ENCODE data around the gene LRRIQ3. TPM values are rescaled to one million over a fixed set of nuclear protein-coding genes. Genes with fewer than 3 reads are reported as not detected.

The LRRIQ3 gene
- polyA plus RNA-seq, 3 donors: 0.08 to 0.35 TPM; not detected in 1

DNA sequence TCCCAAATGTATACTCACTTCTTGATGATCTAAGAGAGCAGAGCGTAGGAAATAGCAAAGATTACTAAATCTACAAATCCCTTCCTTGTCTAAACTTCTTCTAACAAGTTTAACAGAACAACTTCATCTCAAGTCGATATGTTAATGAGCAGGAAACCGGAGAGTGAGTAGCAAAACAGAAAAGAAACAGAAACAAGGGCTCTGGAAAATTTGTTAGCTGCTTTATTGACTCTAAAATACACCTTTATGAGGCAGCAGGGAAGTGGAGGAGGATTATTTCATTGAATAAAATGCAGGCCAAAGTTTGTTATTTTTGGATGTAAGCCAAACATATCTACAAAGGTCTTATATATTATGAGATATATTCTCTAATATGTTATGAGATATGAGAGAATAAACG is 192.4 kb downstream of the LRRIQ3 start:
- peaks cover 0 to 5% (median 2%) of the 10 kb centered on the region in 7 donors for H3K9me3 Mint-ChIP-seq
- intact Hi-C loops (cut with micrococcal nuclease): no loop called here

DNA sequence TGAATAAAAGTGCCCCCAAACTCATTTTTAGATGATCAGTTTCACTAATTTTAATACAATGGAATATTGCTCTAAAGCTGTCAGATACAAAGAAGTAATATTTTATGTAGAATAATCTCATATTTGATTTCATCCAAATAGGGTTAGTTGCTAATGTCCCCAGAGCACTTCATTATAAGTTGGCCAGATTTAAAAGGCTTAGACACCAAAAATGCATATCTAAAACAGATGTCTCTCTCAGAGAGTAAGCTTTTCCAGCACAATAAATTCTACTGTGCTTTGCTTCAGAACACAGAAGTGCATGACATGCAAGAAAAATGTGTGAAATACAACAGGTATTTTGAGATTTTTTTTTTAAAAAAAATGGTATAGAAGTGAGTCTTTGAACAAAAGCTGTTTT is 194.2 kb downstream of the LRRIQ3 start:
- no peaks in the 10 kb centered on the region for H3K36me3 Mint-ChIP-seq
- Histone ChIP-seq H3K27ac (ENCODE audit: low read depth in 1 of 2, low read length in 2 of 2) (no peak overlapping the region), H3K9ac (ENCODE audit: insufficient read depth, low read length, poor library complexity, severe bottlenecking) (no peak overlapping the region), H3K4me1 (ENCODE audit: control insufficient read depth in 1 of 2, insufficient read depth in 2 of 2, low read length in 2 of 2) (no peaks in the 10 kb centered on the region), H3K27me3 (ENCODE audit: control insufficient read depth in 2 of 2, insufficient read depth in 2 of 2, low read length in 2 of 2) (no peaks in the 10 kb centered on the region), H3K4me3 (replicated peaks in 1 of 3; ENCODE audit: low read depth in 2 of 3, low read length in 3 of 3) (no peak overlapping the region), H3K4me2 (replicated peaks; ENCODE audit: extremely low read depth, low read length, poor library complexity, severe bottlenecking) (no peak overlapping the region), H4K20me1 (ENCODE audit: insufficient read depth, low read length) (no peaks in the 10 kb centered on the region), H2AFZ (ENCODE audit: insufficient read depth, low read depth, low read length, poor library complexity, severe bottlenecking) (no peak overlapping the region), H3K36me3 (replicated peaks in 1 of 2; ENCODE audit: control insufficient read depth in 1 of 2, insufficient read depth in 2 of 2, low read length in 2 of 2) (no peaks in the 10 kb centered on the region), H3K9me3 (replicated peaks in 1 of 2; ENCODE audit: control insufficient read depth in 1 of 2, insufficient read depth in 1 of 2, low read length in 2 of 2) (no peaks in the 10 kb centered on the region), H3K79me2 (ENCODE audit: insufficient read depth, low read length) (no peaks in the 10 kb centered on the region)
- intact Hi-C loops (cut with micrococcal nuclease): no loop called here
- no peak for DNase-seq
- no peak overlapping the region for H3K4me3 Mint-ChIP-seq
- H3K9me3 Mint-ChIP-seq: peaks cover 0 to 2% (median 0%) of the 10 kb centered on the region in 7 donors
- H3K27ac Mint-ChIP-seq: no peak overlapping the region
- H3K4me1 Mint-ChIP-seq: no peaks in the 10 kb centered on the region
- TF ChIP-seq, protein P1, sequence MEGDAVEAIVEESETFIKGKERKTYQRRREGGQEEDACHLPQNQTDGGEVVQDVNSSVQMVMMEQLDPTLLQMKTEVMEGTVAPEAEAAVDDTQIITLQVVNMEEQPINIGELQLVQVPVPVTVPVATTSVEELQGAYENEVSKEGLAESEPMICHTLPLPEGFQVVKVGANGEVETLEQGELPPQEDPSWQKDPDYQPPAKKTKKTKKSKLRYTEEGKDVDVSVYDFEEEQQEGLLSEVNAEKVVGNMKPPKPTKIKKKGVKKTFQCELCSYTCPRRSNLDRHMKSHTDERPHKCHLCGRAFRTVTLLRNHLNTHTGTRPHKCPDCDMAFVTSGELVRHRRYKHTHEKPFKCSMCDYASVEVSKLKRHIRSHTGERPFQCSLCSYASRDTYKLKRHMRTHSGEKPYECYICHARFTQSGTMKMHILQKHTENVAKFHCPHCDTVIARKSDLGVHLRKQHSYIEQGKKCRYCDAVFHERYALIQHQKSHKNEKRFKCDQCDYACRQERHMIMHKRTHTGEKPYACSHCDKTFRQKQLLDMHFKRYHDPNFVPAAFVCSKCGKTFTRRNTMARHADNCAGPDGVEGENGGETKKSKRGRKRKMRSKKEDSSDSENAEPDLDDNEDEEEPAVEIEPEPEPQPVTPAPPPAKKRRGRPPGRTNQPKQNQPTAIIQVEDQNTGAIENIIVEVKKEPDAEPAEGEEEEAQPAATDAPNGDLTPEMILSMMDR (IDR thresholded peaks at IDR 0.05): no peak
- peaks cover 0 to 2% (median 0%) of the 10 kb centered on the region in 3 donors for H3K27me3 Mint-ChIP-seq (ENCODE audit: low read depth in 3 of 3)

More for the DNA sequence above, 192.4 kb downstream of the LRRIQ3 start:
- H3K9ac ChIP-seq (ENCODE audit: insufficient read depth, low read length, poor library complexity, severe bottlenecking): no peak overlapping the region
- H2AFZ ChIP-seq (ENCODE audit: insufficient read depth, low read depth, low read length, poor library complexity, severe bottlenecking): no peak overlapping the region
- Mint-ChIP-seq H3K4me1 (peaks cover 2% of the 10 kb centered on the region), H3K27me3 (ENCODE audit: low read depth in 3 of 3) (peaks cover 0 to 2% (median 0%) of the 10 kb centered on the region in 3 donors), H3K4me3 (no peak overlapping the region), H3K27ac (no peak overlapping the region), H3K36me3 (no peaks in the 10 kb centered on the region)
- H3K4me3 ChIP-seq (replicated peaks in 1 of 3; ENCODE audit: low read depth in 2 of 3, low read length in 3 of 3): no peak overlapping the region
- no peaks in the 10 kb centered on the region for H3K9me3 ChIP-seq (replicated peaks in 1 of 2; ENCODE audit: control insufficient read depth in 1 of 2, insufficient read depth in 1 of 2, low read length in 2 of 2)
- TF ChIP-seq, protein P1 (IDR thresholded peaks at IDR 0.05): no peak
- H3K4me2 ChIP-seq (replicated peaks; ENCODE audit: extremely low read depth, low read length, poor library complexity, severe bottlenecking): no peak overlapping the region
- no peaks in the 10 kb centered on the region for H3K79me2 ChIP-seq (ENCODE audit: insufficient read depth, low read length)
- no peak for DNase-seq
- H3K27me3 ChIP-seq (ENCODE audit: control insufficient read depth in 2 of 2, insufficient read depth in 2 of 2, low read length in 2 of 2): no peaks in the 10 kb centered on the region
- WGBS (ENCODE audit: insufficient coverage): no CpG with 5 or more reads among the region's 4 CpGs
- no peak overlapping the region for H3K27ac ChIP-seq (ENCODE audit: low read depth in 1 of 2, low read length in 2 of 2)
- H3K36me3 ChIP-seq (replicated peaks in 1 of 2; ENCODE audit: control insufficient read depth in 1 of 2, insufficient read depth in 2 of 2, low read length in 2 of 2): no peaks in the 10 kb centered on the region
- H4K20me1 ChIP-seq (ENCODE audit: insufficient read depth, low read length): no peaks in the 10 kb centered on the region
- no peaks in the 10 kb centered on the region for H3K4me1 ChIP-seq (ENCODE audit: control insufficient read depth in 1 of 2, insufficient read depth in 2 of 2, low read length in 2 of 2)

Data from CD14-positive monocyte (primary cell).